HEK293T (cell line): ENCODE results near the gene TCEAL1.
"Not testable (repeated sequence)": the region's sequence is repeated elsewhere in the genome, so short reads cannot be mapped to it uniquely, and the experiment has no call there.

Source experiments
- CTCF ChIA-PET: fragments of 350-600 bp; formaldehyde crosslinking; extraction: SDS; loops from one replicate; lab custom pipeline; 2021; ENCODE audit warnings: antibody characterized with exemption, inconsistent platforms; lab: Yijun Ruan, JAX
- POLR2A ChIA-PET: fragments of 350-600 bp; formaldehyde crosslinking; extraction: SDS; loops from one replicate; lab custom pipeline; 2020; ENCODE audit warnings: antibody characterized with exemption, inconsistent platforms; lab: Yijun Ruan, JAX
- DNase-seq: peaks from one replicate; pipeline ENCODE4 v3.0.0; 2012; ENCODE audit warnings: mixed read lengths; ENCODE audit errors: extremely low spot score
- ARNT ChIP-seq: fragments of 450-650 bp; IDR thresholded peaks from 2 replicates; pipeline ENCODE4 v1.6.1; 2017; ENCODE audit warnings: mild to moderate bottlenecking
- BHLHE40 ChIP-seq: fragments of 450-650 bp; IDR thresholded peaks from 2 replicates; pipeline ENCODE4 v1.6.1; 2016; ENCODE audit warnings: mild to moderate bottlenecking, moderate library complexity, borderline replicate concordance
- CTBP1 ChIP-seq: fragments of 450-650 bp; IDR thresholded peaks from 2 replicates; pipeline ENCODE4 v1.6.1; 2016; ENCODE audit warnings: borderline replicate concordance
- ELF4 ChIP-seq: fragments of 450-650 bp; IDR thresholded peaks from 2 replicates; pipeline ENCODE4 v1.6.1; 2017; ENCODE audit warnings: antibody characterized with exemption
- FOXA1 ChIP-seq: fragments of 450-650 bp; IDR thresholded peaks from 2 replicates; pipeline ENCODE4 v1.6.1; 2016; ENCODE audit warnings: mild to moderate bottlenecking
- FOXK2 ChIP-seq: fragments of 450-650 bp; IDR thresholded peaks from 2 replicates; pipeline ENCODE4 v1.6.1; 2016; ENCODE audit warnings: mild to moderate bottlenecking
- FOXM1 ChIP-seq: fragments of 450-650 bp; IDR thresholded peaks from 2 replicates; pipeline ENCODE4 v1.6.1; 2017; ENCODE audit warnings: mild to moderate bottlenecking, borderline replicate concordance
- HDGF ChIP-seq: fragments of 450-650 bp; IDR thresholded peaks from 2 replicates; pipeline ENCODE4 v1.6.1; 2017; ENCODE audit warnings: antibody characterized with exemption, borderline replicate concordance
- L3MBTL2 ChIP-seq: fragments of 450-650 bp; conservative IDR thresholded peaks from 2 replicates; pipeline ENCODE4 v1.6.1; 2016; ENCODE audit warnings: mild to moderate bottlenecking
- LEF1 ChIP-seq: fragments of 450-650 bp; IDR thresholded peaks from 2 replicates; pipeline ENCODE4 v1.6.1; 2017; ENCODE audit warnings: mild to moderate bottlenecking, borderline replicate concordance
- NFRKB ChIP-seq: fragments of 450-650 bp; IDR thresholded peaks from 2 replicates; pipeline ENCODE4 v1.6.1; 2016; ENCODE audit warnings: mild to moderate bottlenecking, moderate library complexity
- PKNOX1 ChIP-seq: fragments of 450-650 bp; IDR thresholded peaks from 2 replicates; pipeline ENCODE4 v1.6.1; 2016
- SP1 ChIP-seq: fragments of 450-650 bp; IDR thresholded peaks from 2 replicates; pipeline ENCODE4 v1.6.1; 2017
- SUZ12 ChIP-seq: fragments of 450-650 bp; IDR thresholded peaks from 2 replicates; pipeline ENCODE4 v1.6.1; 2016; ENCODE audit warnings: mild to moderate bottlenecking
- TARDBP ChIP-seq: fragments of 450-650 bp; IDR thresholded peaks from 2 replicates; pipeline ENCODE4 v1.6.1; 2016
- ZNF384 ChIP-seq: fragments of 450-650 bp; IDR thresholded peaks from 2 replicates; pipeline ENCODE4 v1.6.1; 2016

The TCEAL1 gene

GRCh38 chrX:103644125-103644524, 15.3 kb downstream of the TCEAL1 start:
- DNase-seq = no peak
- TF ChIP-seq SP1 (no peak), L3MBTL2 (no peak), CTBP1 (no peak), FOXM1 (no peak), ZNF384 (no peak), BHLHE40 (no peak), ARNT (no peak), FOXA1 (no peak)
- POLR2A ChIA-PET = no interaction called here
- CTCF ChIA-PET = interaction anchor here (0.7 to 2.5 kb wide), 2 partner anchors 14 to 115 kb away, joined by 3 to 8 read pairs; no protein-coding TSS in a partner anchor

GRCh38 chrX:103647630-103648029, 18.9 kb downstream of the TCEAL1 start:
- TF ChIP-seq ELF4 (no peak), SP1 (no peak)

GRCh38 chrX:103651151-103651773, 22.5 kb downstream of the TCEAL1 start:
- DNase-seq = no peak
- TF ChIP-seq BHLHE40 = no peak
- no peak for TF ChIP-seq SP1
- TF ChIP-seq FOXM1 = no peak
- no peak for TF ChIP-seq HDGF
- TF ChIP-seq FOXA1 = no peak
- no peak for TF ChIP-seq ELF4
- no peak for TF ChIP-seq TARDBP
- TF ChIP-seq CTBP1 = no peak
- no peak for TF ChIP-seq FOXK2
- no peak for TF ChIP-seq PKNOX1
- TF ChIP-seq SUZ12 = no peak
- TF ChIP-seq LEF1 = no peak
- TF ChIP-seq ARNT = no peak
- TF ChIP-seq ZNF384 = no peak
- TF ChIP-seq NFRKB = no peak
- no peak for TF ChIP-seq L3MBTL2
- CTCF ChIA-PET = no interaction called here

More at GRCh38 chrX:103647630-103648029, 18.9 kb downstream of the TCEAL1 start:
- POLR2A ChIA-PET = no interaction called here
- DNase-seq = no peak
- CTCF ChIA-PET = no interaction called here

GRCh38 chrX:103655230-103656000, 26.6 kb downstream of the TCEAL1 start:
- CTCF ChIA-PET, DNase-seq: not testable (repeated sequence)
- POLR2A ChIA-PET = interaction anchor here (1.6 kb wide), 1 partner anchor 25 kb away, joined by 6 read pairs; no protein-coding TSS in a partner anchor

More at GRCh38 chrX:103651151-103651773, 22.5 kb downstream of the TCEAL1 start:
- POLR2A ChIA-PET = interaction anchor here (1.1 kb wide), 1 partner anchor 66 kb away, joined by 3 read pairs; the partner anchor contains the start of gene TCEAL4

- TF ChIP-seq FOXK2 (no peak), FOXM1 (no peak), PKNOX1 (no peak), HDGF (no peak), ZNF384 (no peak), LEF1 (no peak), ARNT (no peak), ELF4 (no peak)
- CTCF ChIA-PET = no interaction called here
- POLR2A ChIA-PET = interaction anchor here (0.9 to 1.6 kb wide), 2 partner anchors 26 to 401 kb away, joined by 3 to 6 read pairs; partner anchors contain the start of gene TCEAL8
- DNase-seq = no peak
These were observed 27.8 kb downstream of the TCEAL1 start for GRCh38 chrX:103656617-103657016.

- DNase-seq, CTCF ChIA-PET: not testable (repeated sequence)
- POLR2A ChIA-PET = interaction anchor here (0.9 to 1.6 kb wide), 2 partner anchors 27 to 402 kb away, joined by 3 to 6 read pairs; partner anchors contain the start of gene TCEAL8
These were observed 28.3 kb downstream of the TCEAL1 start for GRCh38 chrX:103657066-103657465.

- no peak for DNase-seq
- TF ChIP-seq CTBP1 = no peak
- TF ChIP-seq ELF4 = no peak
- no peak for TF ChIP-seq TARDBP
- no peak for TF ChIP-seq ZNF384
- TF ChIP-seq LEF1 = no peak
- TF ChIP-seq ARNT = no peak
- TF ChIP-seq FOXM1 = no peak
- TF ChIP-seq SP1 = no peak
- no peak for TF ChIP-seq L3MBTL2
- no peak for TF ChIP-seq PKNOX1
- TF ChIP-seq BHLHE40 = no peak
- no peak for TF ChIP-seq HDGF
- TF ChIP-seq NFRKB = no peak
- no peak for TF ChIP-seq FOXA1
- TF ChIP-seq FOXK2 = no peak
- ChIA-PET POLR2A (no interaction called here), CTCF (no interaction called here)
These were observed 30.1 kb downstream of the TCEAL1 start for GRCh38 chrX:103658681-103659433.

- DNase-seq, CTCF ChIA-PET: not testable (repeated sequence)
- POLR2A ChIA-PET = interaction anchor here (0.9 kb wide), 1 partner anchor 29 kb away, joined by 3 read pairs; no protein-coding TSS in a partner anchor
These were observed 30.7 kb downstream of the TCEAL1 start for GRCh38 chrX:103659460-103659859.
